AG04449 (cell line): ENCODE results near the gene MECP2.
A peak's percentile ranks its signal among the peaks of the same experiment; 100 is the strongest.

Experiments
- CTCF ChIA-PET: fragments of 350-600 bp; formaldehyde crosslinking; extraction: SDS; loops from one replicate; lab custom pipeline; 2021; ENCODE audit warnings: antibody characterized with exemption; lab: Yijun Ruan, JAX
- POLR2A ChIA-PET: fragments of 400-600, 350-600 bp; formaldehyde crosslinking; extraction: SDS; loops from one replicate; lab custom pipeline; 2020; ENCODE audit warnings: antibody characterized with exemption, inconsistent platforms; lab: Yijun Ruan, JAX
- DNase-seq: peaks from one replicate; pipeline ENCODE4 v3.0.0-alpha.2; 2010; ENCODE audit warnings: low read depth, low spot score
- H3K4me3 ChIP-seq: 2 replicates; pipeline ENCODE4 v1.5.1; 2011; ENCODE audit warnings: low read depth, mild to moderate bottlenecking, control low read depth, low read length
- CTCF ChIP-seq: IDR thresholded peaks from one replicate; pipeline ENCODE4 v1.5.1; 2011; ENCODE audit warnings: mild to moderate bottlenecking, moderate library complexity, low read length, control low read depth, inconsistent platforms; ENCODE audit not compliant: insufficient read depth; ENCODE audit errors: missing control alignments

MECP2 gene

DNA sequence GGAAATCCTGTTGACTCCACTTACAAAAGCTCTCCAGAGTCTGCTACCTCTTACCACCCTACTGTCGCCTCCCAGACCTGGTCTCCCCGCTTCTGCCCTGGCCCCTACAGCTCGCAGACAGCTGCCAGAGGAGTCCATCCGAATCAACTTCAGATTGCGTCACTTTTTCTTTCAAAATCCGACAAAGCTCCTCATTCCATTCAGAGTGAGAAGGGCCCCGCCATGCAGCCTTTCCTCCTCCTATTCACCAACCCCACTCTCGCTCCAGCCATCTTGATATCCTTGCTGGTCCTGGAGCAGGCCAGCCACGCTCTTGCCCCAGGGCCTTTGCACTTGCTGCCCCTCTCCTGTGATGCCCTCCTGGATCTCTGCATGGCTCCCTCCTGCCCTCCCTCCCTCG is 41.3 kb upstream of the MECP2 start:
- CTCF ChIA-PET: no interaction called here
- DNase-seq: no peak
- no peak overlapping the region for H3K4me3 ChIP-seq
- POLR2A ChIA-PET: no interaction called here
- TF ChIP-seq CTCF: no peak

DNA sequence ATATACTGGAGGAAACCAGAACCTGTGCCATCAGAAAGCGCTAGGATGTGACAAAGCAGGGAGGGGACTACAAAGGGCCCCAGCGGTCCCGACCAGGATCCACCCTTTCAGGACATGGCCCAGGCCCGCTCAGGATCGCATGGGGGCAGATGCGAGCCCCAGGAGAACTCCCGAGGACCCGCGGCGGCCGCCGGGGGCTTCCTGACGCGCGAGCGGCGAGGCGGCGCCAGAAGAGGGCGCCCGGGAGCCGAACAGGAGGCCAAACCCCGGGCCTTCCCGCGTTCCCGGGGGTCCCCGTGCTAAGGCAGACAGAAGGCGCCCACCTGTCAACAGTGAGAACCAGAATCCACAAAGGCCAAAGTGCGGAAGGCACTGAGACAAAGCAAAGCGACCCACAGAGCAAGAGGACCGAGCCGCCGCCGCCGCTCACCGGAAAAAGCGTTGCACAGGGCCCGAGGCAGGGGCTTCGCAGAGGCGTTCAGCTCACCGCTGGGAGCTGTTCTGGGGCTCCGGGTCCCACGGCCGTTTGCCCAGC is 39.2 kb upstream of the MECP2 start:
- ChIA-PET CTCF (interaction anchor here (1.0 to 2.1 kb wide), 6 partner anchors 9 to 176 kb away, joined by 3 to 5 read pairs (median 3); no protein-coding TSS in a partner anchor), POLR2A (no interaction called here)
- DNase-seq: no peak
- peak; percentile 65 for TF ChIP-seq CTCF
- peak overlapping the region; percentile 45 for H3K4me3 ChIP-seq

DNA sequence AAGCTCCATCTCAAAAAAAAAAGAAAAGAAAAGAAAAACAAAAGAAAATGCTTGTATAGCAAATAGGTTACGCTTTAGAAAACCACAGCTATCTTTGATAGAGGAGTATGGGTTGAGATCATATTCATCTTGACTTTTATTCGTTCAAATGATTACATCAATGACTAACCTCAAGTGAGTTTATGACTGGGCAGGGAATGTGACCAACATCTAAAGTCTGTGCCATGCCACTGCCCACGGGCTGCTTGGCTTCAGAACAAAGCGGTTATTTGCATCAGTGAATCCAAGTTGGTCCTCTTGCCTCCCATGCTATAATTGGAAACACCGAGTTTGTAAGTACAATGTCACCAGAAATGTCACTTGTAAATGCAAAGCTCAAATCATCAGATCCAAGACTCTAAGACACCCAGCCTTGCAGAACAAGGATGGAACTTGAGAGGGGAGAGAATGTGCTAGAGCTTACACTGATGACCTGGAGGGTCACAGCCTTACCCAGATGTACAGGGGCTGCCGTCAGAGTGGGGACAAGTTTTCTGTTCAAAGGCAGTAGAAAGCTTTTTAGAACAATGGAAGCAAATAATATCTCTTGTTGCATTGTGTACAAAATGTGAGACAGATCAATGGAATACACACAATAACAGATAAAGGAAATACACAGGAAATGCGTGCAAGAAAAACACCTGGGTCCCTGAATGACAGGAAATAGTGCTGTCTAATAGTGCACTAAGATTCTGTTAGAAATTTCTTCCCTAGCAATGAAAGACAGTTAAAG is 38.1 kb upstream of the MECP2 start:
- H3K4me3 ChIP-seq: no peak overlapping the region
- TF ChIP-seq CTCF: no peak
- no peak for DNase-seq
- POLR2A ChIA-PET: no interaction called here
- CTCF ChIA-PET: interaction anchor here (1.0 to 2.1 kb wide), 7 partner anchors 8 to 177 kb away, joined by 3 to 6 read pairs (median 3); no protein-coding TSS in a partner anchor

DNA sequence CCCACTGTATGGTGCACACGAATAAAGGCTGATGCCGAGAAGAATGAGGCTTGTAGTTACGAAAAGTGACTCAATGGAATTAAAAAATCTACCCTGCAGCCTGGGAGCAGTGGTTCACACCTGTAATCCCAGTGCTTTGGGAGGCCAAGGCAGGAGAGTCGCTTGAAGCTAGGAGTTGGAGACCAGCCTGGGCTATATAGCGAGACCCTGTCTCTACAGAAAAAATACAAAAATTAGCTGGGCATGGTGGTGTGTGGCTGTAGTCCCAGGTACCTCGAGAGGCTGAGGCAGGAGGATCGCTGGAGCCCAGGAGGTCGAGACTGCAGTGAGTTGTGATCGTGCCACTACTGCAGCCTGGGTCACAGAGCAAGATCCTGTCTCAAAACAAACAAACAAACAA is 34.8 kb upstream of the MECP2 start:
- POLR2A ChIA-PET: no interaction called here
- DNase-seq: no peak
- H3K4me3 ChIP-seq: no peak overlapping the region
- CTCF ChIA-PET: no interaction called here
- TF ChIP-seq CTCF: no peak

GRCh38 chrX:154131955-154132354 is 34.4 kb upstream of the MECP2 start:
- DNase-seq: no peak
- TF ChIP-seq CTCF: no peak
- no peak overlapping the region for H3K4me3 ChIP-seq
- CTCF ChIA-PET: no interaction called here
- POLR2A ChIA-PET: no interaction called here

DNA sequence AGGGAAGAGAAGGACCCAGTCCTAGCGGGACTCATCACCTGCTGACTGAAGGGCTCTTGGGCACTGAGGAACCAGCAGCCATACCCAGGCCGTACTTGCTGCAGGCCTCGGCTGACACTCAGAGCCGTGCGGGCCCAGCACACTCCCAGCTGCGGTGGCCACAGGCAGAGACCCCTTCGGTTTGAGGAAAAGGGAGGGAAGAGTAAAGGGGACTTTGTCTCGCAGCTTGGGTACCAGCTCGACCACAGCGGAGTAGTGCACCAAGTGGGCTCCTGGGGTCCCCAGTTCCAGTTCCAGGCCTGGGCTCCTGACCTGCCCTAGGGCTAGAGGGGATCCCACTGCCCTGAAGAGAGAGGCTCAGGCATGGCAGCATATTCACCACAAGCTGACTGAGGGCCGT is 28.6 kb upstream of the MECP2 start:
- ChIA-PET POLR2A (no interaction called here), CTCF (no interaction called here)
- no peak for DNase-seq
- no peak overlapping the region for H3K4me3 ChIP-seq
- no peak for TF ChIP-seq CTCF
